Measurements from ENCODE around the gene RRAGC. TPM values are rescaled to one million over a fixed set of nuclear protein-coding genes. Genes with fewer than 3 reads are reported as not detected.
A peak's percentile ranks its signal among the peaks of the same experiment; 100 is the strongest.

RRAGC gene
- total and polyA plus RNA-seq, 9 of the 15 experiments (the other 6 are each of a cell fraction or from before 2014, with no cell fraction given), result 3.9 to 16.9 (median 10.9) TPM

DNA sequence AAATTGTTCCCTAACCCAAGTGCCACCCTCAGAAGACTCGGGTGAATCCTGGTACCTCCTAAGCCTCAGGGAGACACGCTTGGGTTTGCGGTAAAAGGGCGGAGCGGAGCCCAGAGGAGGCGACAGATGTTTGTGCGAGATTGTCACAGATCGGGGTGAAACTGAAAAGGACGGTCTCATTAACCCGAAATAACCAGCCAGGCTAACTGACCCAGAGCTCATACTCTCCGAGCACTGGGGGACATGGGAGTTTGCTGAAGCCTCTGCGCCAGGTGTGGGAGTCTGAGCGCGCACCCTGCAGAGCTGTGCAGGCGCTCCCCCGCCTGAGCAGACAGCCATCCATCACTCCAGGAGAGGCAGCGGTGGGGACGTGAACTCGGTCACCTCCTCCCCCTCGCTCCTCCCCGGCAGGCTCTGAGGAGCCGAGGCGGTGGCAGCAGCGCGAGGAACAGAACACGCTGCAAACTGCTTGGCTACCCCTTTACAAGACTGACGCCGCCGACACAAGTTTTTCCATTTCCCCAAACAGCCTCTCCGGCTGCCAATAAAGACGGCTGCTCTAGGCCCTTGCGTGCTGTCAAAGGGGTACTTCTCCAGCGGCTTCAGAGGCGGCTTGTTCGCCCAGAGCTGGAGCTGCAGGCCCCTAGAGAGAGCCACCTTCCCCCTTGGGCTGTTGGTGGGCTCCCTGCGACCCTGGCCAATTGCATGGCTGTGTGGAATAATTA is 43.5 kb downstream of the RRAGC start (continued):
- TF ChIP-seq POLR2AphosphoS5 (IDR thresholded peaks at IDR 0.05; ENCODE audit: control insufficient read depth, insufficient read depth, low read depth, low read length) (peak; percentile 87), MTF1 (CRISPR knock-in tag; IDR thresholded peaks at IDR 0.05; ENCODE audit: borderline replicate concordance) (no peak), REST (IDR thresholded peaks at IDR 0.05; ENCODE audit: borderline replicate concordance) (peak; percentile 93), REST (CRISPR knock-in tag; IDR thresholded peaks at IDR 0.05; ENCODE audit: low read depth) (no peak; the same call in 1 of the 2 replicates), CBX8 (IDR thresholded peaks at IDR 0.05; ENCODE audit: borderline replicate concordance, extremely low read depth, low read depth, low read length, poor library complexity, severe bottlenecking) (no peak), CBX5 (IDR thresholded peaks at IDR 0.05; ENCODE audit: borderline replicate concordance, low read depth) (peak; percentile 61), RAD51 (IDR thresholded peaks at IDR 0.05; ENCODE audit: borderline replicate concordance, low read depth) (no peak), NCOR1 (IDR thresholded peaks at IDR 0.05) (peak; percentile 97), SAFB2 (IDR thresholded peaks at IDR 0.05; ENCODE audit: borderline replicate concordance, low read depth, low read length, severe bottlenecking) (no peak), NCOA6 (IDR thresholded peaks at IDR 0.05) (no peak; the same call in 1 of the 2 replicates), ETV1 (tag; conservative IDR thresholded peaks at IDR 0.05; ENCODE audit: low read depth) (peak; percentile 49; the same call in 1 of the 2 replicates), TAL1 (IDR thresholded peaks at IDR 0.05) (peak; percentile 95), TCF3 (CRISPR knock-in tag; IDR thresholded peaks at IDR 0.05) (peak; percentile 98), SREBF1 (IDR thresholded peaks at IDR 0.05; ENCODE audit: borderline replicate concordance, low read depth, low read length) (no peak), ATF4 (CRISPR knock-in tag; IDR thresholded peaks at IDR 0.05) (no peak), ZNF146 (CRISPR knock-in tag; IDR thresholded peaks at IDR 0.05; ENCODE audit: unreplicated experiment) (no peak), ZNF444 (CRISPR knock-in tag; IDR thresholded peaks at IDR 0.05) (no peak), ZBED1 (IDR thresholded peaks at IDR 0.05) (peak; percentile 93), MEF2A (IDR thresholded peaks at IDR 0.05; ENCODE audit: control insufficient read depth, low read depth, low read length) (peak; percentile 74), SP2 (IDR thresholded peaks at IDR 0.05; ENCODE audit: extremely low read depth, low read depth, low read length, poor library complexity, severe bottlenecking) (no peak)
